GM21717 (cell line): ENCODE measurements around the gene SERTAD2.

Source experiments
- ATAC-seq: cut with Tn5 transposase; IDR thresholded peaks from one replicate; pipeline ENCODE4 v1.9.1; 2021; ENCODE audit warnings: mild to moderate bottlenecking, moderate library complexity; ENCODE audit not compliant: unreplicated experiment

The SERTAD2 gene

DNA sequence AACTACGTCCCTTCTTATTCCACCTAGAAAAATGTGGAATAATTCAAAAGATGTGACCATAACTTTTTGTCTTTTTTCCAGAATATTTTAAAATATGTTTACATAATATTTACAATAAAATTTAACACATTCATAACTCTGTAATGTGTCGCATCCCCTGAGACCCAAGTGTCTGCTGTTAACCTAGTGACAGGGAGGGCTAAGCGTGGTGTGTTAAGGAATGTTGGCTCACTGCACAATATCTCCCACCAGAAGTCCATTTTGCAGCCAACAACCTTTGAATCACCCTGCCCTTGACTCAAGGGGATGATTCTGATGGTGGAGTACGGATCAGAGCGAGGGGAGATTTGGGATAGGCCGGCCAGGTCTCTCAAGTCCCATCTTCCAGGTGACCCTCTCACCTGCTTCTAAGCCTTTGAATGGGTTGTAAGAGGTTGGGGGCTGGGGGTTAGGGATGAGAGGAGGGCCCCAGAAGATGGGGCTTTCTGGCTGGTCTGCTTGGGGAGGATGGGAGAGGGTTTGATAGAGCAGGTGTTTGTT, 43.3 kb downstream of the SERTAD2 start:
- ATAC-seq: no peak

DNA sequence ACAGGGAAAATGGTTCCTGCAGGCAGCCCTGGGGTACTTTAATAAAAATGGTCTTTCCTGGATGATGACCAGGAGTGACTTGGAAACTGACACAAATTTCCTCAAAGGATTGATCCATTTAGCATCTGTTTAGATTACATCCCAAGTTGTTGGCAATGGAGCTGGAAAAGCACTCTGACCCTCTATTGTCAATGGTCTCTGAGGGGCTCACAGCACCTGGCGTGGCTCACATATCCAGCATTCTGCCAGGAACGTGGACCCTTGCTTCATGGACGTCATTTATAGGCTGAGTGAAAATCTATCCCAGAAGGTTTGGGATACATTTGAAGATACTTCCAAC, 43.8 kb downstream of the SERTAD2 start:
- no peak for ATAC-seq

DNA sequence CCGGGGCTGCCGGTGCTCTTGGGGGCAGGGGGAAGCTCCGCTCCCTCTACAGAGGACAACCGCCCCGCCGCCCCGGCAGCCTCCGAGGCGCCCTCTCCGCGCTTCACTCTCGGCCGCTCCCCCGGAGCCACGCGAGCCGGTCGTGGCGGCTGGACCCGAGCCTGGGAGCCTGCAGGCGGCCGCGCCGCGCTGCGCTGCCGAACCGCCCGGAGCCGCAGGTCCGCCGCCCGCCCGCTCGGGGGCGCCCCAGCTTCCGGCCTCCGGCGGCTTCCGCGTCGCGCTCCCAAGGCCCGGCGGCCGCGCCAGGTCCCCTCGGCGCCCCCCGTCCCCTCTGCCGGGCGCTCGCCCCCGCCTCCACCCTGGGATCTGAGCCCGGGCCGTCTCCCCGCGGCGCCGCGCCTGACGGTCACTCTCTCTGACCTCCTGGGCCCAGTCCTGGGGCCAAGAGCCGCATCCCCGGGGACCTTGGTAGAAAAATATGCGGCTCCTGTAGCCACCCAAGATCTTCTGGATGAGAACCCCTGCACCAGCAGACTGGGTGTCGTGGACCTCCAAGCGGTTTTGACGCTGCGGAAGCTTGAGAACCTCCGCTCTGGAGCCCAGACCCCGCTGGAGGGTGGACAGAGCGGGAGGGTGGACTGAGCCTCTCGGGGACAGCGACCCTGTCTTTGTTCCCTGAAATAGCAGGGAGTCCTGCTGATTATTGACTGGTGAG, 44.3 kb downstream of the SERTAD2 start:
- ATAC-seq: no peak

GRCh38 chr2:64608867-64609226, 44.9 kb downstream of the SERTAD2 start:
- ATAC-seq: no peak

GRCh38 chr2:64607381-64608304, 46.1 kb downstream of the SERTAD2 start:
- no peak for ATAC-seq

DNA sequence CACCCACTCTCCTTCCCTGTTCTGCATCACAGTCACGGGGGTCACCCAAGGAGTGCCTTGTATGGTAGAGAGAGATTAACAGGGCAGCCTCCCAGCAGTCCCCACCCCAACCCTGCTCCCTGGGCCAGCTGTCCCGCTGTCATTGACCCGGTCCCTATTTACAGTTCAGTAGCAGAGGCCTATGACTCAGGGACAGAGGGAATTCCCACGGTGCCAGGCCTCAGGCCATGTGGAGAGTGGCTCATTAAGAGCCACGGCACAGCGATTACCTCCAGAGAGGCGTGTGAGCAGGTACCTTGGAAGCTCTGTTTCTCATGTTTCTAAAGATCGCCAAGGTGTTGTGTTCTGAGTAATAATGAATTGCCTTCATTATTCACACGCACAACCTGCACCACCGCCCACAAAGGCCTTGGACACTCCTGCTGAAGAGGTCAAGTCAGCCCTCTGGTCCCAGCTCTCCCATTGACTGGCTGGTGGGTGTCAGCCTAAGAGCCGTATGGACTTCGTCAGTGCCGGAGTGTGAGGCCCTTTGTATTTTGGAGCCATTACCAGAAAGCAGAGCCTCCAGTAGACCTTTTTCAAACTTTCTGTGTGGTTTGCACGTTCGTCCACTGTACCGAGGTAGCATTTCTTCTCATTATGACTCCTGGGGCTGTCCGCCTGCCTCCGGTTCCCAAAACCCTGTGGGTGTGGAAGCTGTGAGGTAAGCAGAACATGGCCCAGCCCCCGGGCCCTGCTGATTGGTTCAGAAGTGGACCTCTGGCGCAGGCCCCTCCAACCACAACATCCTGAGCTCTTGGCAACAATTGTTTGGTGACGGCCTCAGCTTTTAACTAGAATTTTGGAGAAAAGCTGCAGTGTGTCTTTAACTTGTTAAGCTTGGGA, 47.0 kb downstream of the SERTAD2 start:
- peak; percentile 83 for ATAC-seq

DNA sequence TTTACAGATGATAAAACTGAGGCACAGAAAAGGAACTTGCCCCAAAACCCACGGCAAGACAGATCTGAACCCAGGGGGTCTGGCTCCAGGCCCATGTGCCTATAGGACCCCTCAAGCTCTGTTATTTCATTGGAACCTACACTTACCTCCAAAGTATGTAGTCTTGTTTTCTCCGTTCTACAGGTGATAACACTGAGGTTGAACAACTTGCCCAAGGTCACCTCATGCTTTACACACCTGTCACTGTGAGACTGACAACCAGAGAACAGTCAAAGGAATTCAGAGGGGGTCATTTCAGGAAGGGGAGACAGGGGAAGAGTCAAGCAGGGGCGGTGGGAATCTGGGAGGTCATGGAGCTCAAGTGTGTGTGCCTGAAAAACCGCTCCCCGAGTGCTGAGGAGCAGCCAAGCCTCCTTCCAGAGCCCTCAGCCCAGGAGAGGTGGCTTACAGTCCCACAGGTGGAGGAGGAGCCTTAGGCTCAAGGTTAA, 47.7 kb downstream of the SERTAD2 start:
- no peak for ATAC-seq

DNA sequence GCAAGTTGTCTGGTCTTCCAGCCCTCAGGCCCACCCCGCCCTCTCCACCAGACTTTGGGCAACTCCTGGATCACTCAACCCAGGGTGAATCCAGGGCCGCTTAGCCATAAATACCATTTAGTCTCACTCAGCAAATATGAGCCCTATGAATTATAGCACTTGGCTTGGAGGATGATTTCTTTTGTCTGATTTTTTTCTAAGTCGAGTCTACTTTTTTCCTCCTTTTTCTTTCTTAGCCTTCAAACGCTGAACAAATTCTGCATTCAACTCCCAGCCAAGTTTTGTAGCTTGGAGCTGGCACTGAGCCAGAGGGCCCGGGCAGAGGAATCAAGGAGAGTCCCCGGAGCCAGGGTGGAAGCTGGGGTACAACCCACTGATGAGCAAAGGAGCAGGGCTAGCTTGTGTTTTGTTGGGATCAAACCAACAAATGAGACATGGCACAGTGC, 48.7 kb downstream of the SERTAD2 start:
- ATAC-seq: no peak

DNA sequence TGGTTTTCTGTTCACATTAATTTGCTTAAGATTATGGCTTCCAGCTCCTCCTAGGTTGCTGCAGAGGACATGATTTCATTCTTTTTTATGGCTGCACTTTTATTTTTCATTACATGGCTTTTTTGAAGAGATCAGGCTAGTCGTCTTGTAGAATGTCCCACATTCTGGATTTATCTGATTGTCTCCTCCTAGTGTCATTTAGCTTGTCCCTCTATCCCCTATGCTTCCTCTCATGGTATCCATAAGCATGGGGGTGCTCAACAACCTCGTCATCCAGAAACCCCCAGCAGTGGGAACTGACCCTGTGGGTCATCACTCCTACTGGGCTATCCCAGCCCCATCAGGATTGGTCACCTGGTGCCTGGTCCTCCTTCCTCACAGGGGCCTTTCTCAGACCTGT, 49.6 kb downstream of the SERTAD2 start:
- ATAC-seq: no peak

- no peak for ATAC-seq
These were observed 51.3 kb downstream of the SERTAD2 start for GRCh38 chr2:64602436-64602835.

DNA sequence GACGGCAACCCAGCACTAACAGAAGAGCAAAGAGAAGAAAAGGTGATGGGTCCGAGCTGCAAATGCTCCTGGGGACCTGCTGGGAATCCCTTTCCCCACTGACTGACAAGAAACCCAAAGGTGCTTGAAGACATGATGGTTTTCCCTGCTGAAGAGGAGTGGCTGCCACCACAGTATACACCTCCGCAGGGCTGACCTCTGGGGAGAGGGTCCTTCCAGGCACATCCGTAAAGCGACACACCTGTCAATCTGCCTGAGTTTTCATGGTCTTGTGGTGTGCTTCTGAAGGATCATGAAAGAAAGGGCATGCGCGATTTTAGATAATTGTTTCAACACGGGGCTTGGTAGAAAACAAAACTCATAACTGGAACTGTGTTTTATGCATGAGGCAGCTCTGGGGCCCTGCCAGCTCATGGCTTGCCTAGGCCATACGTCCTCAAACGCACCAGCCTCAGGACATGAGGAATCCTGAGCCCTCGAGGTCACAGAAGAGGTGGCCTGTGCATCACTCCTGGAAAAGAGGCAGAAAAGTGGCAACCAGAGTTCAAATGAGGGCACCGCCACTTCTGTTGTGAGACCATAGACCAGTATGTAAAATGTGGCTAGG, 51.8 kb downstream of the SERTAD2 start:
- ATAC-seq: no peak

- no peak for ATAC-seq
These were observed 52.5 kb downstream of the SERTAD2 start for GRCh38 chr2:64601034-64601754.

DNA sequence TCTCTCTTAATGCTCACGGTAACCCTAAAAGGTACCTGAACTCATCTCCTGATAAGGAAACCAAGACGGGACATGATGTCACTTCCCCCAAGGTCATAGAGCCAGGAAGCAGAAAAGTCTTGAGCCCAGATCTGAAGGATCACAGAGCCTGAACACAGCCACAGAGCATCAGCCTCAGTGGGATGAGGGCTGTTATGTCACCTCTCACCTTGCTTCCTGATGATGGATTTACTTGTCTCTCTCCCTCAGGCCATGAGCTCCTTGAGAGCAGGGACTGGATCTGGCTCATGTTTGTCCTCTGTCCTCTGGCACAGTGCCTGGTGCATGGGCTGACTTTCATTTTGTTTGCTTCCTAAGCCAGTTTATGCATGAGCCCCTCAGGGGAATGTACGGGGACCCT, 54.2 kb downstream of the SERTAD2 start:
- ATAC-seq: no peak

- ATAC-seq: no peak
These were observed 55.5 kb downstream of the SERTAD2 start for GRCh38 chr2:64598226-64598625.

- no peak for ATAC-seq
These were observed 58.1 kb downstream of the SERTAD2 start for GRCh38 chr2:64595397-64596176.

DNA sequence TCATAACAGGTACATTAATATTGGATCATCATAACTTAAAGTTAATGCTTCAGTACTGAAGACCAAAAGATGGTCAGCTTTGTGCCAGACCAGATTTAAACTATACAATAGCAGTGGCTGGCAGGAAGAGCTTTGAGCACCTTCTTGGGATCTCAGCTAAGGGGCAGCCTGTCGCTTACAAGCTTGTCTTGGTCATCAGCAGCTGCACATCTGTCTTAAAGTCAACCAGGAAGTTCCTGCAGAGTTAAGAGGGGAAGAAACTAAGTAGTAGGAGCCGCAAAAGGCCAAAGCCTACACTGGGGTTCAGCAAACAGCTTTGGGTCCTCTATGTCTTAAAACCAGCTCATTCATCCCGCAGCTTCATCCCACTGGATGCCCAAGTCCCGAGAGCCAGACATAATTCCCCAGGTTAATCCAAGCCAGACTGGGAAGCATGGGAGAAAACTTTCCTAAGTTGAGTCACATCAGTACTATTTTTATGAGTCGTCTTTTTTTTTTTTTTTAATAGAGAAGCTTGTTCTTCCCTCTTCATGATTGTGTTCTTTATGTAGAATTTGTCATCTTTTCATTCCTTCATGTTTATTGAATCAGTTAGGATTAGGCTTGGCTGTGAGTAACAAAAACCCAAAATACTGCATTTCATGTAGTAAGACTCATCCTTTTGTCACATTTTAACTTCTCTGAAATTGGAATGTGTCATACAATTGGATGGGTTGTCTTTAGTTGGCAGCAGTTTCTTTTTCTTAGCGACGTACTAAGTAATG, 59.3 kb downstream of the SERTAD2 start:
- ATAC-seq: no peak

- ATAC-seq: no peak
These were observed 60.6 kb downstream of the SERTAD2 start for GRCh38 chr2:64593035-64593655.

- no peak for ATAC-seq
These were observed 62.5 kb downstream of the SERTAD2 start for GRCh38 chr2:64591188-64591587.
